ENCODE measurements around the gene TDRD1. TPM values are rescaled to one million over a fixed set of nuclear protein-coding genes. Genes with fewer than 3 reads are reported as not detected.

The TDRD1 gene
- total and polyA plus RNA-seq, 4 donors, result 0.01 to 0.17 (median 0.07) TPM

GRCh38 chr10:114199239-114199638 is 20.1 kb downstream of the TDRD1 start (continued):
- TF ChIP-seq REST (IDR thresholded peaks at IDR 0.05), result no peak

DNA sequence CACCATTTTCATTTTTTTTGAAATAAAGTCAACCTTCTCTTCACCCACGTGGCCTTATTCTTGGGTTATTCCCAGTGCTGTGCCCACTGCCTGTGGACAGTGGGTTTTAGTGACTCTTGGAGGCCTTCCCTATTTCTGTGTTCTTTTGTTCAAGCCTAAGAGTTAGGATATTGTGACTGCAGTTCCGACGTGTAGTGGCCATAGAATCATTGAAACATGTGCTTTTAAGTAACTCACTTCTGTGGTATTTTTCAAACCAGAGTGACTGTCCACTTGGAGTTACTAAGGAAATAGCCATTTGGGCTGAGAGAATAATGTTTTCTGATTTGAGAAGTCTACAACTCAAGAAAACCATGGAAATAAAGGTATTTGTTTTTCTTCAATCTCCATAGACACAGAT is 23.7 kb downstream of the TDRD1 start:
- TF ChIP-seq RXRA (IDR thresholded peaks at IDR 0.05), result no peak
- no peak for TF ChIP-seq REST (IDR thresholded peaks at IDR 0.05)
- TF ChIP-seq, protein P1, sequence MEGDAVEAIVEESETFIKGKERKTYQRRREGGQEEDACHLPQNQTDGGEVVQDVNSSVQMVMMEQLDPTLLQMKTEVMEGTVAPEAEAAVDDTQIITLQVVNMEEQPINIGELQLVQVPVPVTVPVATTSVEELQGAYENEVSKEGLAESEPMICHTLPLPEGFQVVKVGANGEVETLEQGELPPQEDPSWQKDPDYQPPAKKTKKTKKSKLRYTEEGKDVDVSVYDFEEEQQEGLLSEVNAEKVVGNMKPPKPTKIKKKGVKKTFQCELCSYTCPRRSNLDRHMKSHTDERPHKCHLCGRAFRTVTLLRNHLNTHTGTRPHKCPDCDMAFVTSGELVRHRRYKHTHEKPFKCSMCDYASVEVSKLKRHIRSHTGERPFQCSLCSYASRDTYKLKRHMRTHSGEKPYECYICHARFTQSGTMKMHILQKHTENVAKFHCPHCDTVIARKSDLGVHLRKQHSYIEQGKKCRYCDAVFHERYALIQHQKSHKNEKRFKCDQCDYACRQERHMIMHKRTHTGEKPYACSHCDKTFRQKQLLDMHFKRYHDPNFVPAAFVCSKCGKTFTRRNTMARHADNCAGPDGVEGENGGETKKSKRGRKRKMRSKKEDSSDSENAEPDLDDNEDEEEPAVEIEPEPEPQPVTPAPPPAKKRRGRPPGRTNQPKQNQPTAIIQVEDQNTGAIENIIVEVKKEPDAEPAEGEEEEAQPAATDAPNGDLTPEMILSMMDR (IDR thresholded peaks at IDR 0.05; ENCODE audit: low read depth, low read length, missing input control), result no peak
- TF ChIP-seq ATF3 (IDR thresholded peaks at IDR 0.05), result no peak
- TF ChIP-seq ZBTB33 (IDR thresholded peaks at IDR 0.05), result no peak
- TF ChIP-seq FOXA1 (IDR thresholded peaks at IDR 0.05), result no peak
- TF ChIP-seq HNF4A (conservative IDR thresholded peaks at IDR 0.05), result no peak
- TF ChIP-seq TAF1 (conservative IDR thresholded peaks at IDR 0.05), result no peak
- TF ChIP-seq EGR1 (IDR thresholded peaks at IDR 0.05; ENCODE audit: low read depth in 2 of 2), result no peak
- no peak for TF ChIP-seq FOXA2 (IDR thresholded peaks at IDR 0.05)
- TF ChIP-seq YY1 (IDR thresholded peaks at IDR 0.05), result no peak
- no peak for TF ChIP-seq SP1 (IDR thresholded peaks at IDR 0.05)
- no peak for TF ChIP-seq NR2F2 (IDR thresholded peaks at IDR 0.05)
- TF ChIP-seq GABPA (IDR thresholded peaks at IDR 0.05 in 1 of 2, conservative IDR thresholded peaks at IDR 0.05 in 1 of 2), result no peak
- no peak for TF ChIP-seq HNF4G (IDR thresholded peaks at IDR 0.05)
- Histone ChIP-seq H3K36me3 (ENCODE audit: control insufficient read depth in 4 of 4, insufficient read depth in 3 of 4, low read depth in 1 of 4, low read length in 3 of 4) (no peaks in the 10 kb centered on the region), H3K4me1 (ENCODE audit: control insufficient read depth in 4 of 4, insufficient read depth in 4 of 4, low read length in 3 of 4) (no peaks in the 10 kb centered on the region), H3K27ac (ENCODE audit: low read depth in 1 of 2, low read length in 2 of 2) (no peak overlapping the region), H3K9ac (ENCODE audit: low read depth in 1 of 2, low read length in 2 of 2) (no peak overlapping the region), H3K9me3 (ENCODE audit: control insufficient read depth in 4 of 4, low read length in 3 of 4) (no peaks in the 10 kb centered on the region), H3K4me3 (ENCODE audit: low read depth in 1 of 3, low read length in 3 of 3) (no peak overlapping the region), H3K27me3 (ENCODE audit: control insufficient read depth in 4 of 4, insufficient read depth in 4 of 4, low read length in 3 of 4) (no peaks in the 10 kb centered on the region)
- DNase-seq (ENCODE audit: low spot score), result no peak
- WGBS, result 83% methylated on average over 3 of the region's 3 CpGs
